RWPE1 (cell line): ENCODE results near the gene SCRN1.

Experiments used
- CTCF ChIA-PET: fragments of 350-600 bp; sonication (Branson Sonifier 250); formaldehyde crosslinking; extraction: SDS; loops from one replicate; lab custom pipeline; 2021; lab: Yijun Ruan, JAX
- POLR2A ChIA-PET: fragments of 400-600 bp; formaldehyde crosslinking; extraction: SDS; loops from one replicate; lab custom pipeline; 2020; ENCODE audit warnings: antibody characterized with exemption; ENCODE audit not compliant: low non-redundant PET; lab: Yijun Ruan, JAX
- DNase-seq: peaks from one replicate; pipeline ENCODE4 v3.0.0; 2012; ENCODE audit warnings: low spot score
- H3K27ac ChIP-seq: fragments of 450-650 bp; 2 replicates; pipeline ENCODE4 v1.5.1; 2017
- CTCF ChIP-seq: fragments of 450-650 bp; conservative IDR thresholded peaks from 2 replicates; pipeline ENCODE4 v1.5.1; 2017; ENCODE audit warnings: low read depth, mild to moderate bottlenecking

Gene SCRN1

GRCh38 chr7:30018451-30018850 lies 28.9 kb upstream of the SCRN1 start:
- ChIA-PET CTCF (no interaction called here), POLR2A (no interaction called here)
- no peak overlapping the region for H3K27ac ChIP-seq
- no peak for DNase-seq
- no peak for TF ChIP-seq CTCF

GRCh38 chr7:30012757-30013156 lies 23.2 kb upstream of the SCRN1 start:
- ChIA-PET CTCF (interaction anchor here (0.6 to 0.9 kb wide), 3 partner anchors 49 to 152 kb away, joined by 3 to 6 read pairs (median 4); no protein-coding TSS in a partner anchor), POLR2A (no interaction called here)
- no peak overlapping the region for H3K27ac ChIP-seq
- DNase-seq: no peak
- TF ChIP-seq CTCF: no peak

- DNase-seq: no peak
- no peak overlapping the region for H3K27ac ChIP-seq
- TF ChIP-seq CTCF: no peak
- ChIA-PET POLR2A (no interaction called here), CTCF (interaction anchor here (0.7 kb wide), 1 partner anchor 29 kb away, joined by 5 read pairs; no protein-coding TSS in a partner anchor)
Observed at GRCh38 chr7:30010021-30010420, 20.4 kb upstream of the SCRN1 start.

GRCh38 chr7:30005464-30005863 lies 15.9 kb upstream of the SCRN1 start:
- H3K27ac ChIP-seq: no peak overlapping the region
- no peak for TF ChIP-seq CTCF
- CTCF ChIA-PET: no interaction called here
- DNase-seq: no peak
- POLR2A ChIA-PET: no interaction called here

GRCh38 chr7:30003098-30003497 lies 13.5 kb upstream of the SCRN1 start:
- DNase-seq: no peak
- CTCF ChIA-PET: no interaction called here
- POLR2A ChIA-PET: no interaction called here
- no peak for TF ChIP-seq CTCF
- no peak overlapping the region for H3K27ac ChIP-seq

GRCh38 chr7:30001998-30002397 lies 12.4 kb upstream of the SCRN1 start:
- no peak for DNase-seq
- ChIA-PET POLR2A (no interaction called here), CTCF (interaction anchor here (0.7 kb wide), 1 partner anchor 163 kb away, joined by 5 read pairs; no protein-coding TSS in a partner anchor)
- no peak overlapping the region for H3K27ac ChIP-seq
- TF ChIP-seq CTCF: no peak

GRCh38 chr7:29998489-29998888 lies 8.9 kb upstream of the SCRN1 start:
- TF ChIP-seq CTCF: no peak
- ChIA-PET POLR2A (no interaction called here), CTCF (no interaction called here)
- no peak for DNase-seq
- no peak overlapping the region for H3K27ac ChIP-seq
